Astrocyte (in vitro differentiated cells and primary cell): ENCODE results near the gene ISCU.

Experiments used
- EZH2 ChIP-seq: IDR thresholded peaks from 2 replicates; pipeline ENCODE4 v1.6.1; 2012; ENCODE audit warnings: mild to moderate bottlenecking, low read length, inconsistent platforms; ENCODE audit not compliant: insufficient read depth
- TF ChIP-seq, protein P1 (sequence below): IDR thresholded peaks from 2 replicates; pipeline ENCODE4 v1.5.1; 2011; ENCODE audit warnings: low read depth, mild to moderate bottlenecking, inconsistent platforms, low read length, moderate library complexity; ENCODE audit not compliant: insufficient read depth

DNA sequence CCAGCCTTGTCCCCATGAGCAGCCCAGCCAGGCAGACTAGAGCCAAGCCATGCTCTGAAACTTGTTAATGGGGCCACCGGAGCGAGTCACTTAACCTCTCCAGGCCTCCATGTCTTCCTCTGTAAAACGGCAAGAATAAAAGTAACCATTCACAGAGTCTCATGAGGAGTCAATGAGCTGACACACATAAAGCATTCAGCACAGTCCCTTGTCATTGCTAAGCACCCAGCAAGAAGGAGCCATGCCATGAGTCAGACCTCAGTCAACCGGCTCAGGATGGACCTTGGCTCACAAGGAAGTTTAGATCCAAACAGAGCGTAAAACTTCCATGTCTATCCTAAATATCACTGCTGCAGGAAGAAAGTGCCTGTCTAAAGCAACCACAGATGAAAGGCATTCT, 36.7 kb upstream of the ISCU start:
- TF ChIP-seq, protein P1, sequence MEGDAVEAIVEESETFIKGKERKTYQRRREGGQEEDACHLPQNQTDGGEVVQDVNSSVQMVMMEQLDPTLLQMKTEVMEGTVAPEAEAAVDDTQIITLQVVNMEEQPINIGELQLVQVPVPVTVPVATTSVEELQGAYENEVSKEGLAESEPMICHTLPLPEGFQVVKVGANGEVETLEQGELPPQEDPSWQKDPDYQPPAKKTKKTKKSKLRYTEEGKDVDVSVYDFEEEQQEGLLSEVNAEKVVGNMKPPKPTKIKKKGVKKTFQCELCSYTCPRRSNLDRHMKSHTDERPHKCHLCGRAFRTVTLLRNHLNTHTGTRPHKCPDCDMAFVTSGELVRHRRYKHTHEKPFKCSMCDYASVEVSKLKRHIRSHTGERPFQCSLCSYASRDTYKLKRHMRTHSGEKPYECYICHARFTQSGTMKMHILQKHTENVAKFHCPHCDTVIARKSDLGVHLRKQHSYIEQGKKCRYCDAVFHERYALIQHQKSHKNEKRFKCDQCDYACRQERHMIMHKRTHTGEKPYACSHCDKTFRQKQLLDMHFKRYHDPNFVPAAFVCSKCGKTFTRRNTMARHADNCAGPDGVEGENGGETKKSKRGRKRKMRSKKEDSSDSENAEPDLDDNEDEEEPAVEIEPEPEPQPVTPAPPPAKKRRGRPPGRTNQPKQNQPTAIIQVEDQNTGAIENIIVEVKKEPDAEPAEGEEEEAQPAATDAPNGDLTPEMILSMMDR, result no peak
- no peak for TF ChIP-seq EZH2
